ENCODE measurements around the gene PTPN5. TPM values are rescaled to one million over a fixed set of nuclear protein-coding genes. Genes with fewer than 3 reads are reported as not detected.

PTPN5 gene
- polyA plus RNA-seq, 3 donors, result not detected

- Histone ChIP-seq H3K4me1 (ENCODE audit: control insufficient read depth in 1 of 2, insufficient read depth in 2 of 2, low read length in 2 of 2) (no peaks in the 10 kb centered on the region), H4K20me1 (ENCODE audit: insufficient read depth, low read length) (no peaks in the 10 kb centered on the region), H3K27me3 (ENCODE audit: control insufficient read depth in 2 of 2, insufficient read depth in 2 of 2, low read length in 2 of 2) (peaks cover 5 to 6% of the 10 kb centered on the region in 2 donors), H3K27ac (ENCODE audit: low read depth in 1 of 2, low read length in 2 of 2) (no peak overlapping the region), H3K79me2 (ENCODE audit: insufficient read depth, low read length) (no peaks in the 10 kb centered on the region), H3K9me3 (replicated peaks in 1 of 2; ENCODE audit: control insufficient read depth in 1 of 2, insufficient read depth in 1 of 2, low read length in 2 of 2) (no peaks in the 10 kb centered on the region), H2AFZ (ENCODE audit: insufficient read depth, low read depth, low read length, poor library complexity, severe bottlenecking) (no peak overlapping the region), H3K4me3 (replicated peaks in 1 of 3; ENCODE audit: low read depth in 2 of 3, low read length in 3 of 3) (no peak overlapping the region), H3K4me2 (replicated peaks; ENCODE audit: extremely low read depth, low read length, poor library complexity, severe bottlenecking) (no peak overlapping the region), H3K36me3 (replicated peaks in 1 of 2; ENCODE audit: control insufficient read depth in 1 of 2, insufficient read depth in 2 of 2, low read length in 2 of 2) (no peaks in the 10 kb centered on the region), H3K9ac (ENCODE audit: insufficient read depth, low read length, poor library complexity, severe bottlenecking) (no peak overlapping the region)
- WGBS (ENCODE audit: insufficient coverage), result no CpG with 5 or more reads among the region's 3 CpGs
- intact Hi-C loops (cut with micrococcal nuclease), result no loop called here
- no peak overlapping the region for H3K27ac Mint-ChIP-seq
- H3K4me1 Mint-ChIP-seq, result peaks cover 4% of the 10 kb centered on the region
- no peaks in the 10 kb centered on the region for H3K36me3 Mint-ChIP-seq
- H3K27me3 Mint-ChIP-seq (ENCODE audit: low read depth in 3 of 3), result peaks cover 9 to 20% (median 14%) of the 10 kb centered on the region in 3 donors
- no peak overlapping the region for H3K4me3 Mint-ChIP-seq
- no peaks in the 10 kb centered on the region for H3K9me3 Mint-ChIP-seq
- TF ChIP-seq, protein P1, sequence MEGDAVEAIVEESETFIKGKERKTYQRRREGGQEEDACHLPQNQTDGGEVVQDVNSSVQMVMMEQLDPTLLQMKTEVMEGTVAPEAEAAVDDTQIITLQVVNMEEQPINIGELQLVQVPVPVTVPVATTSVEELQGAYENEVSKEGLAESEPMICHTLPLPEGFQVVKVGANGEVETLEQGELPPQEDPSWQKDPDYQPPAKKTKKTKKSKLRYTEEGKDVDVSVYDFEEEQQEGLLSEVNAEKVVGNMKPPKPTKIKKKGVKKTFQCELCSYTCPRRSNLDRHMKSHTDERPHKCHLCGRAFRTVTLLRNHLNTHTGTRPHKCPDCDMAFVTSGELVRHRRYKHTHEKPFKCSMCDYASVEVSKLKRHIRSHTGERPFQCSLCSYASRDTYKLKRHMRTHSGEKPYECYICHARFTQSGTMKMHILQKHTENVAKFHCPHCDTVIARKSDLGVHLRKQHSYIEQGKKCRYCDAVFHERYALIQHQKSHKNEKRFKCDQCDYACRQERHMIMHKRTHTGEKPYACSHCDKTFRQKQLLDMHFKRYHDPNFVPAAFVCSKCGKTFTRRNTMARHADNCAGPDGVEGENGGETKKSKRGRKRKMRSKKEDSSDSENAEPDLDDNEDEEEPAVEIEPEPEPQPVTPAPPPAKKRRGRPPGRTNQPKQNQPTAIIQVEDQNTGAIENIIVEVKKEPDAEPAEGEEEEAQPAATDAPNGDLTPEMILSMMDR (IDR thresholded peaks at IDR 0.05), result no peak
- no peak for DNase-seq
Measured at GRCh38 chr11:18798799-18799469, 7.3 kb upstream of the PTPN5 start.

GRCh38 chr11:18794956-18795355, 3.4 kb upstream of the PTPN5 start:
- Histone ChIP-seq H4K20me1 (ENCODE audit: insufficient read depth, low read length) (no peaks in the 10 kb centered on the region), H3K27ac (ENCODE audit: low read depth in 1 of 2, low read length in 2 of 2) (no peak overlapping the region), H3K27me3 (ENCODE audit: control insufficient read depth in 2 of 2, insufficient read depth in 2 of 2, low read length in 2 of 2) (peaks cover 17 to 35% of the 10 kb centered on the region in 2 donors), H3K9ac (ENCODE audit: insufficient read depth, low read length, poor library complexity, severe bottlenecking) (no peak overlapping the region), H3K79me2 (ENCODE audit: insufficient read depth, low read length) (no peaks in the 10 kb centered on the region), H3K4me2 (replicated peaks; ENCODE audit: extremely low read depth, low read length, poor library complexity, severe bottlenecking) (no peak overlapping the region), H3K9me3 (replicated peaks in 1 of 2; ENCODE audit: control insufficient read depth in 1 of 2, insufficient read depth in 1 of 2, low read length in 2 of 2) (no peaks in the 10 kb centered on the region), H2AFZ (ENCODE audit: insufficient read depth, low read depth, low read length, poor library complexity, severe bottlenecking) (no peak overlapping the region), H3K36me3 (replicated peaks in 1 of 2; ENCODE audit: control insufficient read depth in 1 of 2, insufficient read depth in 2 of 2, low read length in 2 of 2) (no peaks in the 10 kb centered on the region), H3K4me1 (ENCODE audit: control insufficient read depth in 1 of 2, insufficient read depth in 2 of 2, low read length in 2 of 2) (no peaks in the 10 kb centered on the region), H3K4me3 (replicated peaks in 1 of 3; ENCODE audit: low read depth in 2 of 3, low read length in 3 of 3) (no peak overlapping the region)
- WGBS (ENCODE audit: insufficient coverage), result 59% methylated on average over 5 of the region's 7 CpGs
- peaks cover 0 to 2% (median 0%) of the 10 kb centered on the region in 7 donors for H3K9me3 Mint-ChIP-seq
- no peak overlapping the region for H3K27ac Mint-ChIP-seq
- peak overlapping the region in 1 of 2 donors; percentile 43 for H3K4me3 Mint-ChIP-seq
- no peaks in the 10 kb centered on the region for H3K36me3 Mint-ChIP-seq
- TF ChIP-seq, protein P1 (IDR thresholded peaks at IDR 0.05), result no peak
- intact Hi-C loops (cut with micrococcal nuclease), result no loop called here
- peaks cover 4% of the 10 kb centered on the region for H3K4me1 Mint-ChIP-seq
- peaks cover 36 to 46% (median 37%) of the 10 kb centered on the region in 3 donors for H3K27me3 Mint-ChIP-seq (ENCODE audit: low read depth in 3 of 3)
- DNase-seq, result no peak
